ENCODE results near the gene SDF2. TPM values are rescaled to one million over a fixed set of nuclear protein-coding genes. Genes with fewer than 3 reads are reported as not detected.

Gene SDF2
- total RNA-seq (56.5 and 58.5 TPM in 2 replicates), polyA plus RNA-seq (65.2 and 75.2 TPM in 2 replicates), polyA minus RNA-seq (ENCODE audit: low replicate concordance) (47.3 and 69.3 TPM in 2 replicates)
- polyA plus RNA-seq (2012) = 48.7 and 55.6 TPM in 2 replicates

GRCh38 chr17:28661635-28662526 lies at the start of gene SDF2, which contains the start of gene SUPT6H:
Gene SDF2 (minus strand): TSS chr17:28661906. CDS start chr17:28661876, 30 bp downstream.
Gene SUPT6H (plus strand): TSS chr17:28662205. CDS start chr17:28673402, 11,197 bp downstream.
- H2AFZ ChIP-seq (ENCODE audit: low read length) = peak within 1 kb of the TSS; percentile 64
- peak; percentile 79 to 85 for DNase-seq (ENCODE audit: low read depth in 2 of 2)
- H4K20me1 ChIP-seq (ENCODE audit: control insufficient read depth, extremely low read depth, insufficient read depth, low read length) = no peaks in the 10 kb centered on the region
- peaks cover 5% of the 10 kb centered on the region for H3K4me1 ChIP-seq (ENCODE audit: control insufficient read depth, extremely low read depth, insufficient read depth, low read length)
- TF ChIP-seq CTCF (conservative IDR thresholded peaks at IDR 0.05 in 1 of 2, IDR thresholded peaks at IDR 0.05 in 1 of 2; ENCODE audit: low read depth in 1 of 2, low read length in 2 of 2) = no peak
- no peak for TF ChIP-seq EZH2 (IDR thresholded peaks at IDR 0.05; ENCODE audit: low read length, missing control alignments)
- H3K27ac ChIP-seq (ENCODE audit: insufficient read depth, low read length) = peak within 1 kb of the TSS; percentile 96
- H3K4me2 ChIP-seq (ENCODE audit: extremely low read depth, insufficient read depth, low read length) = peak within 1 kb of the TSS; percentile 97
- no peaks in the 10 kb centered on the region for H3K27me3 ChIP-seq (ENCODE audit: control insufficient read depth, insufficient read depth, low read length)
- H3K9me3 ChIP-seq (ENCODE audit: control insufficient read depth, insufficient read depth, low read depth, low read length) = no peaks in the 10 kb centered on the region
- H3K79me2 ChIP-seq (ENCODE audit: control insufficient read depth, insufficient read depth, low read length) = peaks cover 72% of the 10 kb centered on the region
- peak within 1 kb of the TSS; percentile 83 for H3K9ac ChIP-seq (ENCODE audit: insufficient read depth, low read length)
- peak within 1 kb of the TSS; percentile 54 to 92 (median 88) for H3K4me3 ChIP-seq (replicated peaks in 1 of 4; ENCODE audit: control extremely low read depth in 1 of 4, insufficient read depth in 1 of 4, low read depth in 3 of 4, low read length in 4 of 4)
- H3K36me3 ChIP-seq (ENCODE audit: control insufficient read depth, insufficient read depth, low read length) = peaks cover 4% of the 10 kb centered on the region

GRCh38 chr17:28710861-28711722 lies 49.4 kb upstream of the SDF2 start:
- peaks cover 27% of the 10 kb centered on the region for H3K36me3 ChIP-seq (ENCODE audit: control insufficient read depth, insufficient read depth, low read length)
- H2AFZ ChIP-seq (ENCODE audit: low read length) = peak overlapping the region; percentile 71

More at GRCh38 chr17:28710861-28711722, 49.4 kb upstream of the SDF2 start:
- H3K4me1 ChIP-seq (ENCODE audit: control insufficient read depth, extremely low read depth, insufficient read depth, low read length) = peaks cover 9% of the 10 kb centered on the region
- H3K9ac ChIP-seq (ENCODE audit: insufficient read depth, low read length) = peak overlapping the region; percentile 78
- DNase-seq (ENCODE audit: low read depth in 2 of 2) = peak; percentile 86 to 90
- TF ChIP-seq CTCF (conservative IDR thresholded peaks at IDR 0.05 in 1 of 2, IDR thresholded peaks at IDR 0.05 in 1 of 2; ENCODE audit: low read depth in 1 of 2, low read length in 2 of 2) = peak in 1 of 2 donors; percentile 24
- no peak for TF ChIP-seq EZH2 (IDR thresholded peaks at IDR 0.05; ENCODE audit: low read length, missing control alignments)
- peak overlapping the region; percentile 64 for H3K4me2 ChIP-seq (ENCODE audit: extremely low read depth, insufficient read depth, low read length)
- no peaks in the 10 kb centered on the region for H3K9me3 ChIP-seq (ENCODE audit: control insufficient read depth, insufficient read depth, low read depth, low read length)
- peak overlapping the region; percentile 54 to 67 (median 61) for H3K4me3 ChIP-seq (replicated peaks in 1 of 4; ENCODE audit: control extremely low read depth in 1 of 4, insufficient read depth in 1 of 4, low read depth in 3 of 4, low read length in 4 of 4)
- H3K27ac ChIP-seq (ENCODE audit: insufficient read depth, low read length) = peak overlapping the region; percentile 90
- H3K27me3 ChIP-seq (ENCODE audit: control insufficient read depth, insufficient read depth, low read length) = no peaks in the 10 kb centered on the region
- H4K20me1 ChIP-seq (ENCODE audit: control insufficient read depth, extremely low read depth, insufficient read depth, low read length) = no peaks in the 10 kb centered on the region
- peaks cover 12% of the 10 kb centered on the region for H3K79me2 ChIP-seq (ENCODE audit: control insufficient read depth, insufficient read depth, low read length)

All from fibroblast of lung (primary cell).